Lung (tissue), 12 donors: ENCODE results near the gene AKT1. TPM values are rescaled to one million over a fixed set of nuclear protein-coding genes. Genes with fewer than 3 reads are reported as not detected.

Source experiments
- ATAC-seq: fragments of 200-7000 bp; cut with Tn5 transposase; one replicate; pipeline ENCODE4 v1.9.1; 2020; ENCODE audit warnings: moderate number of reproducible peaks; ENCODE audit not compliant: insufficient read depth, low FRiP score
- DNase-seq, 3 donors: peaks; one replicate each; pipeline ENCODE4 v3.0.0-alpha.2; 2013 to 2017
- H3K27ac ChIP-seq, 2 donors: one replicate each; pipeline ENCODE4 v1.5.1; 2013; ENCODE audit warnings: mild to moderate bottlenecking in 2 of 2, moderate library complexity in 2 of 2, control low read depth in 1 of 2, inconsistent platforms in 1 of 2, low read depth in 1 of 2, low read length in 1 of 2
- H3K27me3 ChIP-seq, 3 donors: one replicate each; pipeline ENCODE4 v1.5.1; 2013; ENCODE audit warnings: low read length in 2 of 3; ENCODE audit not compliant: control insufficient read depth in 3 of 3, insufficient read depth in 3 of 3
- H3K36me3 ChIP-seq, 4 donors: one replicate each; pipeline ENCODE4 v1.5.1; 2013; ENCODE audit warnings: low read length in 4 of 4, mild to moderate bottlenecking in 1 of 4, moderate library complexity in 1 of 4; ENCODE audit not compliant: control insufficient read depth in 4 of 4, insufficient read depth in 4 of 4
- H3K4me1 ChIP-seq, 5 donors: one replicate each; pipeline ENCODE4 v1.5.1; 2013; ENCODE audit warnings: low read length in 5 of 5, mild to moderate bottlenecking in 2 of 5, moderate library complexity in 1 of 5; ENCODE audit not compliant: control insufficient read depth in 5 of 5, insufficient read depth in 5 of 5
- H3K4me3 ChIP-seq: one replicate; pipeline ENCODE4 v1.5.1; 2013; ENCODE audit warnings: mild to moderate bottlenecking, control low read depth, moderate library complexity
- H3K9ac ChIP-seq, 2 donors: one replicate each; pipeline ENCODE4 v1.5.1; 2013; ENCODE audit warnings: low read length in 2 of 2, control low read depth in 1 of 2; ENCODE audit not compliant: insufficient read depth in 1 of 2
- H3K9me3 ChIP-seq, 4 donors: one replicate each; pipeline ENCODE4 v1.5.1; 2013; ENCODE audit warnings: low read length in 3 of 4, mild to moderate bottlenecking in 1 of 4, moderate library complexity in 1 of 4; ENCODE audit not compliant: control insufficient read depth in 4 of 4, insufficient read depth in 3 of 4
- CTCF ChIP-seq: IDR thresholded peaks from 2 replicates; pipeline ENCODE4 v1.5.1; 2012; ENCODE audit warnings: mild to moderate bottlenecking; ENCODE audit errors: control extremely low read depth, extremely low read depth
- WGBS, 2 donors: extraction: QIAGEN DNeasy Blood & Tissue Kit; methylation state at CpG; one replicate each; pipeline ENCODE4 v1.1.7; 2013; 5-methylcytosine and 5-hydroxymethylcytosine counted together
- polyA plus RNA-seq, 2 donors: library from polyadenylated mRNA; stranded (reverse); fragments of 200-250 nt; gene quantifications; one replicate each; pipeline ENCODE4 v1.2.1, GENCODE V29; 2013
- total RNA-seq, 2 donors: library from RNA; depleted of rRNA in 1 of 2; stranded (reverse); fragments of >200 nt in 1 of 2; gene quantifications; one replicate each; pipeline ENCODE4 v1.2.1, GENCODE V29; 2014 to 2021
- donor health status: control.
- donor health status: control.
- donor health status: Bipolar disorder and iron deficiency.
- donor health status: healthy.
- donor health status: DM: yes; HTN: yes; CAD: no.

Gene AKT1
- total and polyA plus RNA-seq, 4 donors, result 142 to 224 (median 160) TPM

GRCh38 chr14:104784218-104784568, 11.4 kb downstream of the AKT1 start:
- H3K9ac ChIP-seq, result no peak overlapping the region
- H3K9me3 ChIP-seq, result no peaks in the 10 kb centered on the region
- no peak overlapping the region for H3K27ac ChIP-seq
- TF ChIP-seq CTCF, result no peak
- no peaks in the 10 kb centered on the region for H3K27me3 ChIP-seq
- DNase-seq (no peak), ATAC-seq (no peak)
- H3K4me1 ChIP-seq, result peaks cover 0 to 33% (median 26%) of the 10 kb centered on the region in 5 donors
- H3K4me3 ChIP-seq, result no peak overlapping the region
- WGBS, 2 donors, result 85 to 88% methylated on average over 9 of the region's 9 CpGs
- peaks cover 0 to 55% (median 1%) of the 10 kb centered on the region in 4 donors for H3K36me3 ChIP-seq

- WGBS, 2 donors, result 93 to 95% methylated on average over 16 of the region's 16 CpGs
- DNase-seq, result no peak
Observed at GRCh38 chr14:104783484-104784217, 11.9 kb downstream of the AKT1 start.

GRCh38 chr14:104782808-104783139, 12.8 kb downstream of the AKT1 start:
- H3K27me3 ChIP-seq, result no peaks in the 10 kb centered on the region
- ATAC-seq, result no peak
- peaks cover 0 to 31% (median 24%) of the 10 kb centered on the region in 5 donors for H3K4me1 ChIP-seq
- H3K4me3 ChIP-seq, result no peak overlapping the region
- DNase-seq, result no peak
- no peak overlapping the region for H3K9ac ChIP-seq
- peaks cover 0 to 54% (median 1%) of the 10 kb centered on the region in 4 donors for H3K36me3 ChIP-seq
- 80 to 87% methylated on average over 10 to 13 of the region's 13 CpGs for WGBS, 2 donors
- no peak overlapping the region for H3K27ac ChIP-seq
- H3K9me3 ChIP-seq, result no peaks in the 10 kb centered on the region
- TF ChIP-seq CTCF, result no peak

More at GRCh38 chr14:104783484-104784217, 11.9 kb downstream of the AKT1 start:
- H3K4me1 ChIP-seq, result peaks cover 0 to 33% (median 26%) of the 10 kb centered on the region in 5 donors
- no peak overlapping the region for H3K27ac ChIP-seq
- H3K9me3 ChIP-seq, result no peaks in the 10 kb centered on the region
- H3K27me3 ChIP-seq, result no peaks in the 10 kb centered on the region
- H3K9ac ChIP-seq, result no peak overlapping the region
- no peak for TF ChIP-seq CTCF
- peaks cover 0 to 55% (median 1%) of the 10 kb centered on the region in 4 donors for H3K36me3 ChIP-seq
- no peak for ATAC-seq
- no peak overlapping the region for H3K4me3 ChIP-seq
